WERI-Rb-1 (cell line): Measurements from ENCODE around the gene TTC1.

ENCODE experiments used
- DNase-seq: peaks from one replicate; pipeline ENCODE4 v3.0.0-alpha.2; 2020
- H3K27ac ChIP-seq: fragments of 250-450 bp; sonication (Bioruptor Pico); 2 replicates; pipeline ENCODE4 v1.5.1; 2020; ENCODE audit warnings: mild to moderate bottlenecking, moderate library complexity
- H3K27me3 ChIP-seq: fragments of 250-450 bp; sonication (Bioruptor Pico); 2 replicates; pipeline ENCODE4 v1.5.1; 2021; ENCODE audit warnings: mild to moderate bottlenecking, low read depth, moderate library complexity; ENCODE audit not compliant: insufficient read depth, severe bottlenecking
- H3K36me3 ChIP-seq: fragments of 250-450 bp; sonication (Bioruptor Pico); 2 replicates; pipeline ENCODE4 v1.5.1; 2020; ENCODE audit warnings: mild to moderate bottlenecking, moderate library complexity
- H3K4me3 ChIP-seq: 2 replicates; pipeline ENCODE4 v1.5.1; 2011; ENCODE audit warnings: low read depth, mild to moderate bottlenecking, control low read depth, low read length
- H3K9me3 ChIP-seq: fragments of 250-450 bp; sonication (Bioruptor Pico); 2 replicates; pipeline ENCODE4 v1.5.1; 2021; ENCODE audit warnings: mild to moderate bottlenecking, moderate library complexity; ENCODE audit not compliant: severe bottlenecking
- TF ChIP-seq, protein P1 (sequence below): IDR thresholded peaks from 2 replicates; pipeline ENCODE4 v1.5.1; 2011; ENCODE audit warnings: low read depth, mild to moderate bottlenecking, control low read depth, inconsistent platforms, low read length

Gene TTC1

DNA sequence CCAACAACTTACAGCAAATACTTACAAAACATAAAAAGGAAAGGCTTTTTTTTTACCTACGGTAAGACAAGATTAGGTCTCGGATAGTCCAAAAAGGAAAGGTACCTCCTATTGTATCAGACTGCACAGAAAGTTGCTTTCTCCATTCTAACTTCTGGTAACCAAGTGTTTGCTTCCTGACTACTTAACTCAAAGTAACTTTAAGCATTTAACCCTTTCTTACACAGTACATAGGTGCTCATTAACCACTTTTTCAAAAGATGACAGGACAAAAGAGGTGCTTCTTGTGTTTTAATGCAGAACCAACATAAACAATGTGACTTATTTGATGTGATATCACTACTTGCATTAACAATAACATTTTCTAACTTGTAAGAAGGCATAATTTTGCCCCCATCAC lies 87.2 kb downstream of the TTC1 start:
- H3K9me3 ChIP-seq: no peaks in the 10 kb centered on the region
- no peak for DNase-seq
- no peak overlapping the region for H3K4me3 ChIP-seq
- TF ChIP-seq, protein P1, sequence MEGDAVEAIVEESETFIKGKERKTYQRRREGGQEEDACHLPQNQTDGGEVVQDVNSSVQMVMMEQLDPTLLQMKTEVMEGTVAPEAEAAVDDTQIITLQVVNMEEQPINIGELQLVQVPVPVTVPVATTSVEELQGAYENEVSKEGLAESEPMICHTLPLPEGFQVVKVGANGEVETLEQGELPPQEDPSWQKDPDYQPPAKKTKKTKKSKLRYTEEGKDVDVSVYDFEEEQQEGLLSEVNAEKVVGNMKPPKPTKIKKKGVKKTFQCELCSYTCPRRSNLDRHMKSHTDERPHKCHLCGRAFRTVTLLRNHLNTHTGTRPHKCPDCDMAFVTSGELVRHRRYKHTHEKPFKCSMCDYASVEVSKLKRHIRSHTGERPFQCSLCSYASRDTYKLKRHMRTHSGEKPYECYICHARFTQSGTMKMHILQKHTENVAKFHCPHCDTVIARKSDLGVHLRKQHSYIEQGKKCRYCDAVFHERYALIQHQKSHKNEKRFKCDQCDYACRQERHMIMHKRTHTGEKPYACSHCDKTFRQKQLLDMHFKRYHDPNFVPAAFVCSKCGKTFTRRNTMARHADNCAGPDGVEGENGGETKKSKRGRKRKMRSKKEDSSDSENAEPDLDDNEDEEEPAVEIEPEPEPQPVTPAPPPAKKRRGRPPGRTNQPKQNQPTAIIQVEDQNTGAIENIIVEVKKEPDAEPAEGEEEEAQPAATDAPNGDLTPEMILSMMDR: no peak
- peaks cover 23% of the 10 kb centered on the region for H3K36me3 ChIP-seq
- H3K27ac ChIP-seq: no peak overlapping the region
- H3K27me3 ChIP-seq: no peaks in the 10 kb centered on the region

DNA sequence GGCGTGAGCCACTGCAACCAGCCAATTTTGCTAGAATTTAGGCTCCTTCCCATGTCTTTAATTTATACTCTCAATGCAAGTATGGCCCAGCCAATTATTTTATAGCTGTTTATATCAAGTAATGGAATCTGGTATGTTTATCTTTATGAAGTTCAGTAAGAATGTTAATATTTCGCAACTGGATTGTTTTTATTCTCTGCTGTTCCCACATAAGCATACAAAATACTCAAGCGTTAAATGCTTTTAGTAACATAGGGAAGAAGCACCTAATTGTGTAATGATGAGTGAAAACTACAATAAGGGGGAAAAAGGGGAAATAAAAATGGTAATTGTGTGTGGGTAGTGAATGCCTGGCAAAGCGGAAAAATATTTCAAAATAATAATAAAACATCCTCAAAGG lies 89.1 kb downstream of the TTC1 start:
- no peak overlapping the region for H3K27ac ChIP-seq
- TF ChIP-seq, protein P1: no peak
- H3K4me3 ChIP-seq: no peak overlapping the region
- H3K9me3 ChIP-seq: no peaks in the 10 kb centered on the region
- DNase-seq: no peak
- H3K27me3 ChIP-seq: no peaks in the 10 kb centered on the region
- H3K36me3 ChIP-seq: peaks cover 14% of the 10 kb centered on the region

DNA sequence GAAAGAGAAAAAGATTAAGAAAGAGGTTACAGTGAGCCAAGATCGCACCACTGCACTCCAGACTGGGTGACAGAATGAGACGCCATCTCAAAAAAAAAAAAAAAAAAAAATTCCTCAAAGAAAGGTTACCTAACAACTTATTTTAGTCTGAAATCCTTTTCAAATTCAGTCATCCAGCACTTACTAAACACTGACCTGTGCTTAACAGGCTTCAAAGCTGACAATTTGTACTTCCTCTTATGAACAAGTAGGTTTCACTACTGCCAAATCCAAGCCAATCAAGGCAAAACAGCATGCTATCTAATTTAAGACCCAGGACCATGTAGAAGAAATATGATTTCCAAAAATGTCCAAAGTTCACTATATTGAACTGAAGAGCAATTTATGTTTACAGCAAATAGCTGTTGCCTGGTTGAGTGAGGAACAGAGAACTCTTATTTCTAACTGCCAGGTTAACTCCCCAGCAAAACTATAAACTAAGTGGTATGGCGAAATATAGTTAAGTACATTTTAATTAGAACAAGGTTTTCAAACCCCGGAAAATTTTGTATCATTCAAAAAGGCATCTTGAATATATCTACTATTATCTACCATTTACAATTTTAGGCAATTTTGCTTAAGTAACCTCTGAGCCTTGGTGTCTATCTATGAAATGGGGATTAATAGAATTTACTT lies 96.9 kb downstream of the TTC1 start:
- TF ChIP-seq, protein P1: no peak
- Histone ChIP-seq H3K27me3 (no peaks in the 10 kb centered on the region), H3K36me3 (peaks cover 5% of the 10 kb centered on the region), H3K9me3 (no peaks in the 10 kb centered on the region), H3K27ac (0 out of 2 replicates have a peak overlapping the region, but pooled peaks have one; percentile 3), H3K4me3 (no peak overlapping the region)
- no peak for DNase-seq

DNA sequence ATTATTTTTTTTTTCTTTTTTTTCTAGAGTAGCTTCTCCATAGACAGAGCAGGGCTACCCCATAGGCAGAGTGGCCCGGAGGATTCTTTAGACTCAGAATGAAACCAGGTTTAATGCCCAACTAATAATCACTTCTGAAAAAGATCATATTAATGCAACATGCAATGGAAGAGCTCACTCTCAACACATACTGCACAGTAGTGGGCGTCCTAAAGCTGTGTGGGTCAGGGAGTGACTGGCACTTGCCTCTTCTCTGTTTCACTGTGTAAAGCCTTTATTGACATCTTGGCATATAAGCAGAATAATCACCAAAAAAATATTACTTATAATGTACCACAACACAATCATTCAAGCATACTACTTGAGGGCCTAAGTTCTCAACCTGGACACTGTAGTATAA lies 99.2 kb downstream of the TTC1 start:
- H3K4me3 ChIP-seq: no peak overlapping the region
- H3K27ac ChIP-seq: no peak overlapping the region
- H3K9me3 ChIP-seq: no peaks in the 10 kb centered on the region
- H3K36me3 ChIP-seq: peaks cover 21% of the 10 kb centered on the region
- no peak for DNase-seq
- TF ChIP-seq, protein P1: no peak
- no peaks in the 10 kb centered on the region for H3K27me3 ChIP-seq
